CD4-positive, alpha-beta T cell treated with Interferon gamma for 1 hour (primary cell): ENCODE data around the gene PRRC2B.

ENCODE experiments used
- DNase-seq: peaks from one replicate; pipeline ENCODE4 v3.0.0-alpha.2; 2020

The PRRC2B gene

GRCh38 chr9:131491001-131491710 is 97.3 kb downstream of the PRRC2B start:
- no peak for DNase-seq

GRCh38 chr9:131492070-131492469 is 98.2 kb downstream of the PRRC2B start:
- DNase-seq, result no peak

GRCh38 chr9:131494296-131494870 is 100.5 kb downstream of the PRRC2B start:
- no peak for DNase-seq

- no peak for DNase-seq
Observed at GRCh38 chr9:131495785-131496184, 101.9 kb downstream of the PRRC2B start.

- no peak for DNase-seq
Observed at GRCh38 chr9:131496844-131497405, 103.0 kb downstream of the PRRC2B start.

- no peak for DNase-seq
Observed at GRCh38 chr9:131499254-131499767, 105.4 kb downstream of the PRRC2B start.

- DNase-seq, result peak; percentile 67
Observed at GRCh38 chr9:131500377-131500776, 106.5 kb downstream of the PRRC2B start.

- no peak for DNase-seq
Observed at GRCh38 chr9:131500939-131501541, 107.2 kb downstream of the PRRC2B start.

GRCh38 chr9:131502781-131503625 is 109.1 kb downstream of the PRRC2B start, which contains the start of gene POMT1:
POMT1 (plus strand) TSS chr9:131502918; CDS start chr9:131504219, 1,301 bp downstream.
- peak; percentile 90 for DNase-seq

- peak; percentile 35 for DNase-seq
Observed at GRCh38 chr9:131503626-131504465, 110.0 kb downstream of the PRRC2B start.

- DNase-seq, result no peak
Observed at GRCh38 chr9:131505012-131505411, 111.1 kb downstream of the PRRC2B start.

- DNase-seq, result no peak
Observed at GRCh38 chr9:131511416-131511815, 117.5 kb downstream of the PRRC2B start.

GRCh38 chr9:131511880-131512279 is 118.0 kb downstream of the PRRC2B start:
- no peak for DNase-seq

- DNase-seq, result no peak
Observed at GRCh38 chr9:131513177-131513576, 119.3 kb downstream of the PRRC2B start.

GRCh38 chr9:131515559-131516031 is 121.7 kb downstream of the PRRC2B start:
- DNase-seq, result peak; percentile 19

GRCh38 chr9:131516100-131516499 is 122.2 kb downstream of the PRRC2B start:
- no peak for DNase-seq

GRCh38 chr9:131516930-131517329 is 123.0 kb downstream of the PRRC2B start:
- DNase-seq, result no peak

GRCh38 chr9:131517761-131518190 is 123.9 kb downstream of the PRRC2B start:
- no peak for DNase-seq

GRCh38 chr9:131518553-131518952 is 124.7 kb downstream of the PRRC2B start:
- no peak for DNase-seq

- DNase-seq, result no peak
Observed at GRCh38 chr9:131520503-131520902, 126.6 kb downstream of the PRRC2B start.

GRCh38 chr9:131521203-131521602 is 127.3 kb downstream of the PRRC2B start:
- no peak for DNase-seq
